HepG2 (cell line): Measurements from ENCODE around the gene GALNT12. TPM values are rescaled to one million over a fixed set of nuclear protein-coding genes. Genes with fewer than 3 reads are reported as not detected.

Experiments
- ATAC-seq: fragments of 200-7000 bp; cut with Tn5 transposase; 3 replicates; pipeline ENCODE4 v1.9.1; 2020; ENCODE audit warnings: mild to moderate bottlenecking, moderate library complexity
- BruUV-seq: library from RNA; stranded (reverse); fragments of 400-500 nt; replicated peaks from 2 replicates; lab custom pipeline; 2021; lab: Mats Ljungman, UMichigan
- CTCF ChIA-PET: fragments of 300-600 bp; formaldehyde crosslinking; extraction: SDS; loops from one replicate; lab custom pipeline; 2021; ENCODE audit warnings: low total read pairs, inconsistent platforms, low intra/inter-chr PET ratio; lab: Yijun Ruan, JAX
- POLR2A ChIA-PET: fragments of 350-600 bp; sonication (Branson Sonifier 250); formaldehyde crosslinking; loops from one replicate; lab custom pipeline; 2020; ENCODE audit warnings: antibody characterized with exemption, inconsistent platforms; lab: Yijun Ruan, JAX
- DNase-seq: peaks from one replicate; pipeline ENCODE4 v3.0.0-alpha.2; 2015; ENCODE audit warnings: low spot score
- FAIRE-seq: peaks from 3 replicates; lab custom pipeline; 2011; peaks lifted over from hg19 to GRCh38; lab: Jason Lieb, UNC
- H2AFZ ChIP-seq: one replicate; pipeline ENCODE4 v1.6.1; 2011; ENCODE audit warnings: low read length, inconsistent platforms
- H3K27ac ChIP-seq: fragments of 300-600 bp; 3 replicates; pipeline ENCODE4 v1.8.0; 2011; ENCODE audit warnings: mixed run types, mild to moderate bottlenecking, mixed read lengths, low read length, inconsistent platforms; ENCODE audit not compliant: insufficient read depth; ENCODE audit errors: extremely low read length
- H3K27me3 ChIP-seq, 2 experiments: fragments of 200-600 bp in 1 of 2; 2 replicates in 1 of 2; 3 replicates in 1 of 2; pipeline versions ENCODE4 v1.6.0 to v1.8.0; 2011; ENCODE audit warnings: low read length in 2 of 2, mild to moderate bottlenecking in 2 of 2, moderate library complexity in 2 of 2, inconsistent platforms in 1 of 2; ENCODE audit not compliant: insufficient read depth in 2 of 2, control insufficient read depth in 1 of 2
- H3K36me3 ChIP-seq, 2 experiments: fragments of 200-600 bp in 1 of 2; replicated peaks in 1 of 2; 2 replicates in 1 of 2; 3 replicates in 1 of 2; pipeline versions ENCODE4 v1.5.1 to v1.8.0; 2011; ENCODE audit warnings: low read length in 2 of 2, inconsistent platforms in 1 of 2; ENCODE audit not compliant: insufficient read depth in 2 of 2, control insufficient read depth in 1 of 2
- H3K4me1 ChIP-seq: 2 replicates; pipeline ENCODE4 v1.5.1; 2012; ENCODE audit warnings: low read length, inconsistent platforms; ENCODE audit not compliant: insufficient read depth
- H3K4me2 ChIP-seq: 2 replicates; pipeline ENCODE4 v1.6.0; 2011; ENCODE audit warnings: low read depth, low read length, inconsistent platforms
- H3K4me3 ChIP-seq, 3 experiments: fragments of 200-600 bp in 1 of 3; sonication (generic), shearing (Covaris generic) in 1 of 3; replicated peaks in 1 of 3; 2 replicates each; pipeline ENCODE4 v1.5.1; 2011 to 2016; ENCODE audit warnings: low read length in 3 of 3, inconsistent platforms in 2 of 3, low read depth in 2 of 3, mild to moderate bottlenecking in 2 of 3, control low read depth in 1 of 3, mixed read lengths in 1 of 3; ENCODE audit not compliant: insufficient read depth in 1 of 3
- H3K79me2 ChIP-seq: one replicate; pipeline ENCODE4 v1.6.1; 2011; ENCODE audit warnings: low read length, inconsistent platforms; ENCODE audit not compliant: insufficient read depth
- H3K9ac ChIP-seq: 2 replicates; pipeline ENCODE4 v1.6.0; 2011; ENCODE audit warnings: mild to moderate bottlenecking, low read depth, low read length, inconsistent platforms; ENCODE audit not compliant: insufficient read depth
- H3K9me3 ChIP-seq: 2 replicates; pipeline ENCODE4 v1.5.1; 2012; ENCODE audit warnings: mild to moderate bottlenecking, low read length
- H4K20me1 ChIP-seq: 2 replicates; pipeline ENCODE4 v1.6.0; 2011; ENCODE audit warnings: inconsistent platforms, mild to moderate bottlenecking, low read length, moderate library complexity; ENCODE audit not compliant: insufficient read depth
- BRCA1 ChIP-seq: sonication (generic); formaldehyde crosslinking; IDR thresholded peaks from 2 replicates; pipeline ENCODE4 v1.4.0; 2020; ENCODE audit warnings: missing genetic modification reagents
- CENPBD1 ChIP-seq: sonication (generic); formaldehyde crosslinking; IDR thresholded peaks from 2 replicates; pipeline ENCODE4 v1.8.0; 2022; ENCODE audit warnings: missing genetic modification reagents, low read depth, mild to moderate bottlenecking, borderline replicate concordance
- FOSL1 ChIP-seq: sonication (generic); formaldehyde crosslinking; IDR thresholded peaks from 2 replicates; pipeline ENCODE4 v1.9.0; 2021; ENCODE audit warnings: missing genetic modification reagents, borderline replicate concordance
- HDAC6 ChIP-seq: fragments of 200-600 bp; sonication (generic); IDR thresholded peaks from 2 replicates; pipeline ENCODE4 v1.7.0; 2017; ENCODE audit warnings: mild to moderate bottlenecking, antibody characterized with exemption, low read length, low read depth
- PHF8 ChIP-seq: sonication (generic); formaldehyde crosslinking; IDR thresholded peaks from 2 replicates; pipeline ENCODE4 v1.5.0; 2020; ENCODE audit warnings: missing genetic modification reagents
- PREB ChIP-seq: sonication (generic); formaldehyde crosslinking; IDR thresholded peaks from 2 replicates; pipeline ENCODE4 v1.4.0; 2020; ENCODE audit warnings: missing genetic modification reagents
- SALL1 ChIP-seq: sonication (generic); formaldehyde crosslinking; IDR thresholded peaks from 2 replicates; pipeline ENCODE4 v1.8.0; 2022; ENCODE audit warnings: mild to moderate bottlenecking, missing genetic modification reagents
- SMAD3 ChIP-seq: sonication (generic); formaldehyde crosslinking; IDR thresholded peaks from 2 replicates; pipeline ENCODE4 v1.4.0; 2020; ENCODE audit warnings: missing genetic modification reagents
- SP2 ChIP-seq: sonication (generic); formaldehyde crosslinking; IDR thresholded peaks from 2 replicates; pipeline ENCODE4 v1.5.1; 2020; ENCODE audit warnings: mild to moderate bottlenecking, missing genetic modification reagents
- ZFAT ChIP-seq: sonication (generic); formaldehyde crosslinking; conservative IDR thresholded peaks from 2 replicates; pipeline ENCODE4 v1.8.1; 2023; ENCODE audit warnings: missing genetic modification reagents, inconsistent platforms
- ZNF3 ChIP-seq: IDR thresholded peaks from 2 replicates; pipeline ENCODE4 v1.7.0; 2017; ENCODE audit warnings: inconsistent platforms
- ZNF430 ChIP-seq: sonication (generic); formaldehyde crosslinking; IDR thresholded peaks from 2 replicates; pipeline ENCODE4 v1.9.0; 2021; ENCODE audit warnings: mild to moderate bottlenecking, missing genetic modification reagents
- ZNF607 ChIP-seq: sonication (generic); formaldehyde crosslinking; IDR thresholded peaks from 2 replicates; pipeline ENCODE4 v1.5.1; 2020; ENCODE audit warnings: missing genetic modification reagents, mild to moderate bottlenecking, borderline replicate concordance
- ZNF674 ChIP-seq: sonication (generic); formaldehyde crosslinking; IDR thresholded peaks from 2 replicates; pipeline ENCODE4 v1.5.0; 2020; ENCODE audit warnings: low read depth, mild to moderate bottlenecking, missing genetic modification reagents
- WGBS: methylation state at CpG from one replicate; pipeline ENCODE4 v1.1.6; 2017; ENCODE audit warnings: low lambda C conversion rate; 5-methylcytosine and 5-hydroxymethylcytosine counted together
- in situ Hi-C: cut with HindIII; loops from 2 replicates; pipeline ENCODE4 v1.10.0; 2017; ENCODE audit warnings: low pct_unique_long_range_greater_than_20kb; ENCODE audit not compliant: extremely low pct_ligation_motif_present
- intact Hi-C: fragments of 100-400 bp; cut with micrococcal nuclease; formaldehyde crosslinking; loops from one replicate; pipeline ENCODE4 v1.10.0; 2022; ENCODE audit not compliant: unreplicated experiment
- polyA plus RNA-seq, 8 experiments: library from polyadenylated mRNA; depleted of rRNA in 3 of 8; stranded (reverse) in 7 of 8; unstranded in 1 of 8; fragments of >200 nt; fragmentation: Illumina TruSeq in 4 of 8; extraction: Trizol in 4 of 8; gene quantifications; 2 replicates each; pipeline versions ENCODE4 v1.2.1 to v1.2.3, GENCODE V29; 2011 to 2016; ENCODE audit warnings: low read depth in 4 of 8, missing spikeins in 1 of 8, mixed read lengths in 1 of 8; ENCODE audit not compliant: insufficient read depth in 1 of 8
- total RNA-seq, 5 experiments: library from RNA; depleted of rRNA; stranded (reverse); fragments of >200 nt; fragmentation: Illumina TruSeq; extraction: Trizol; gene quantifications; 2 replicates each; pipeline ENCODE4 v1.2.3, GENCODE V29; 2016; ENCODE audit warnings: low read depth in 1 of 5
- TF ChIP-seq, protein P1 (sequence below): sonication (generic); formaldehyde crosslinking; IDR thresholded peaks from 2 replicates; pipeline ENCODE4 v1.9.0; 2021; ENCODE audit warnings: missing genetic modification reagents, mild to moderate bottlenecking, borderline replicate concordance

Gene GALNT12
- total and polyA plus RNA-seq, 2 of the 13 experiments (the other 11 are each of a cell fraction or from before 2014, with no cell fraction given): 0.07 TPM; not detected in 1

GRCh38 chr9:98886691-98887229 lies 79.3 kb downstream of the GALNT12 start:
- no peak overlapping the region for H3K4me2 ChIP-seq
- CTCF ChIA-PET: no interaction called here

More at GRCh38 chr9:98886691-98887229, 79.3 kb downstream of the GALNT12 start:
- Histone ChIP-seq H3K27me3 (peaks cover 0 to 14% of the 10 kb centered on the region in 2 experiments; a peak in 2 of 5 replicates), H3K27ac (no peak overlapping the region), H4K20me1 (no peaks in the 10 kb centered on the region), H3K9ac (no peak overlapping the region), H3K4me3 (no peak overlapping the region), H3K9me3 (no peaks in the 10 kb centered on the region), H3K4me1 (no peaks in the 10 kb centered on the region)
- intact Hi-C loops: no loop called here
- FAIRE-seq: no peak
- in situ Hi-C loops: no loop called here
- BruUV-seq: no TSS peak
- TF ChIP-seq ZFAT (CRISPR knock-in tag) (no peak), ZNF3 (no peak), SMAD3 (CRISPR knock-in tag) (no peak), ZNF607 (CRISPR knock-in tag) (no peak), ZNF430 (CRISPR knock-in tag) (no peak), BRCA1 (CRISPR knock-in tag) (no peak), CENPBD1 (no peak), PHF8 (CRISPR knock-in tag) (no peak), SP2 (no peak), PREB (CRISPR knock-in tag) (no peak), HDAC6 (no peak), SALL1 (no peak), FOSL1 (no peak), ZNF674 (no peak)
- TF ChIP-seq, protein P1, sequence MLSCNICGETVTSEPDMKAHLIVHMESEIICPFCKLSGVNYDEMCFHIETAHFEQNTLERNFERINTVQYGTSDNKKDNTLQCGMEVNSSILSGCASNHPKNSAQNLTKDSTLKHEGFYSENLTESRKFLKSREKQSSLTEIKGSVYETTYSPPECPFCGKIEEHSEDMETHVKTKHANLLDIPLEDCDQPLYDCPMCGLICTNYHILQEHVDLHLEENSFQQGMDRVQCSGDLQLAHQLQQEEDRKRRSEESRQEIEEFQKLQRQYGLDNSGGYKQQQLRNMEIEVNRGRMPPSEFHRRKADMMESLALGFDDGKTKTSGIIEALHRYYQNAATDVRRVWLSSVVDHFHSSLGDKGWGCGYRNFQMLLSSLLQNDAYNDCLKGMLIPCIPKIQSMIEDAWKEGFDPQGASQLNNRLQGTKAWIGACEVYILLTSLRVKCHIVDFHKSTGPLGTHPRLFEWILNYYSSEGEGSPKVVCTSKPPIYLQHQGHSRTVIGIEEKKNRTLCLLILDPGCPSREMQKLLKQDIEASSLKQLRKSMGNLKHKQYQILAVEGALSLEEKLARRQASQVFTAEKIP: no peak
- TF ChIP-seq, all 625 proteins: peak for 0
- Histone ChIP-seq H2AFZ (no peak overlapping the region), H3K79me2 (no peaks in the 10 kb centered on the region), H3K36me3 (no peaks in the 10 kb centered on the region)
- 24% methylated on average over 6 of the region's 6 CpGs for WGBS
- POLR2A ChIA-PET: no interaction called here
- no peak for ATAC-seq
- DNase-seq: no peak
